ENCODE results near the gene DET1. TPM values are rescaled to one million over a fixed set of nuclear protein-coding genes. Genes with fewer than 3 reads are reported as not detected.

Gene DET1
- total RNA-seq, 1 donor from 2014 or later = 14.7 TPM

DNA sequence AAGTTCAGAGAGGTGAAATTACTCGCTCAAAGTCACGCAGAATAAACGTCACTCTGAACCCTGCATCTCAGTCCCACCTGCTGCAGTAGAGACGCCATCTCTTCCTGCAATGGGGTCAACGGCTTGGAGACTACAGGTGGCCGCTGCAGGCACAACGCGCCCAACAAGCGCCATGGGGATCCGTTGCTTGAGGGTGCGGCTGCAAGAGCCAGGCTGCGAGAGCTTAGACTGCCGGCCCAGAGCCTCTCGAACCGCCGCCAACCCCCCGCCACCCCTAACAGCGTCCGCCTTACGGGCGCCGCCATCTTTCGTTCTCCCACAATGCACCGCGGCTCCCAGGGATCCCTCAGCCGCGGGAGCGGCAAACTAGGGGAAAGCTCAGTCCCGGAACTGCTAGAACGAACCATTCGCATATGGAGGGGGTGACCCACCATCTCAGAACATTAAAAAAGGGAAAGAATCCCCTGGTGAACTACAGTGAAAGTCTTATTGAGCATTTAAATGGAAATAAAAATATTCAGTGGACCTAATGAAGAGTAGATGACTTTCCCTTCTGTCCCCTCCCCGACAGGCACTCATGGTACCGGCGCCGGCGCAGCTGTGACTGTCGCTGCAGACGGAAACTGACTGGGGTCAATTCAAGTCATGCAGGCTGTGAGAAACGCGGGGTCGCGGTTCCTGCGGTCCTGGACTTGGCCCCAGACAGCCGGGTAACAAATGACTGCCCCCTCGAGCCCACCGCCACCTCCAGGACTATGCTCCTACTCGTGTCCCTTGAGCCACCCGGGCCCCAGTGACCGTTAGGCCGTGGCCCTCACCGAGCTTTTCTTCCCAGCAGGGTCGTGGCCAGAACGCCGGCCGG lies 79.2 kb downstream of the DET1 start, which contains the start of the genes MRPL46 and MRPS11:
Gene MRPL46, minus strand, starts transcription at position 316 of the 862 bp plus-strand sequence. Its CDS starts 11 bp downstream, at position 305.
Gene MRPS11, plus strand, starts transcription at position 636 of the 862 bp plus-strand sequence. Its CDS starts 10 bp downstream, at position 646.
- Mint-ChIP-seq H3K9me3 (no peaks in the 10 kb centered on the region), H3K27ac (peak within 1 kb of the TSS; percentile 97), H3K36me3 (peaks cover 10% of the 10 kb centered on the region), H3K4me3 (peak within 1 kb of the TSS; percentile 95), H3K27me3 (ENCODE audit: low read depth) (no peaks in the 10 kb centered on the region), H3K4me1 (peaks cover 17% of the 10 kb centered on the region)
- no peak for TF ChIP-seq CTCF (IDR thresholded peaks at IDR 0.05; ENCODE audit: unreplicated experiment)
- DNase-seq (ENCODE audit: low spot score in 2 of 2, unreplicated experiment in 2 of 2) = peak; percentile 82 to 90

DNA sequence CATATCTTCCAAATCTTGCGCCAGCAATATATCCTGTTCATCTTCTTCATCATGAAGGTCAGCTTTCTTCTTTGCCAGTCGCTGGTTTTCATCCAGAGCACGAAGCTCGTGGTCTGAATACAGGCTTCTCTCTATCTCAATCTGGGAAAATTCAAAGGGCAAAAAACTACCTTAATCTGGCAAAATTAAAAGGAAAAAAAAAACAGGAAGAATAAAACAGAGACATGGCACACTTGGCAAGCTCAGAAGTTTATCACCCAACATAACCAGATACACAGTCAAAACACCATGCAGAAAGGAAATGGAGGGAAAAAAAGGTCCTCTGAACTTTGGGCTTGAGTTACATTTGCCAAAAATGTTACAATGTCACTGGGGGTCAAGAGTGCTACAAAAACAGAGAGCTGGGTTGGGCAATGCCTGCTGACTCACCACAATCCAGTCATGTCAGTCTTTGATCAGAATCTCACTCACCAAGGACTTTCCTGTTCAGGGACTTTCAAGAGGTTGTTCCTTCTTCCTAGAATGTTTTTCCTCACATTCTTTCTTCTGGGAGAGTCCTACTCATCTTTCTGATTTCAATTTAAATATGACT lies 80.8 kb downstream of the DET1 start:
- no peak overlapping the region for H3K27ac Mint-ChIP-seq
- DNase-seq (ENCODE audit: low spot score in 2 of 2, unreplicated experiment in 2 of 2) = no peak
- no peak for TF ChIP-seq CTCF (IDR thresholded peaks at IDR 0.05; ENCODE audit: unreplicated experiment)
- peaks cover 17% of the 10 kb centered on the region for H3K4me1 Mint-ChIP-seq
- peak overlapping the region; percentile 95 for H3K4me3 Mint-ChIP-seq
- H3K36me3 Mint-ChIP-seq = peaks cover 8% of the 10 kb centered on the region
- H3K9me3 Mint-ChIP-seq = no peaks in the 10 kb centered on the region
- H3K27me3 Mint-ChIP-seq (ENCODE audit: low read depth) = no peaks in the 10 kb centered on the region

DNA sequence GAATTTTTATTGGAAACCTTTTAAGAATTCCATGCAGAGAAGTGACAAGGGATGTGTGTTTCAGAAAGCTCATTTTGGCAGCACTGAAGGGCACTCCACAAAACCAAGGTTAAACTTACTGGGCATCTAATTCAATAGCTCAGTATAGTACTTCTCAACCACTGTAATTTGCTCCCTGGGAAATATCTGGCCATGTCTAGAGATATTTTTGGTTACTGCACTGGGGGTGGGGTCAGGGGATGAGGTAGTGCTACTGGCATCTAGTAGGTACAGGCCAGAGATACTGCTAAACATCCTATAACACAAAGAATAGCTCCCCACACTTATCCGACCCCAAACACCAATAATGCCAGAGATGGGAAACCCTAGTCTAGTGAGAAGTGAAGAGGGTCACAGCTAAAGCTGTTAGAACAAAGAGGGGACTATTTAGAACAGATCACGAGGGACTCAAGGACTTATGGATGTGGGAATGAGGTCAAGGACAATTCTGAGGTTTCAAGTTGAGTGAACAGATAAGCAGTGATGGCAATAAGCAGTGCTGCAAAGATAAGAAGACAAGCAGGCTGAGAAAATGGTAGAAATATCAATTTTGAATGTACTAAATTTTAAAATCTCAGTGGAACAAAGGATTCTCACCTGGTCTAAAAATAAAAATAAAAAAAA lies 82.5 kb downstream of the DET1 start:
- H3K27me3 Mint-ChIP-seq (ENCODE audit: low read depth) = no peaks in the 10 kb centered on the region
- no peak overlapping the region for H3K27ac Mint-ChIP-seq
- H3K4me3 Mint-ChIP-seq = no peak overlapping the region
- H3K9me3 Mint-ChIP-seq = no peaks in the 10 kb centered on the region
- no peak for TF ChIP-seq CTCF (IDR thresholded peaks at IDR 0.05; ENCODE audit: unreplicated experiment)
- no peak for DNase-seq (ENCODE audit: low spot score in 2 of 2, unreplicated experiment in 2 of 2)
- H3K4me1 Mint-ChIP-seq = peaks cover 17% of the 10 kb centered on the region
- peaks cover 13% of the 10 kb centered on the region for H3K36me3 Mint-ChIP-seq

Other genes starting within 250 kb of the DET1 start
- 18.6 to 19.2 TPM (median 18.9 TPM) in 3 replicates for gene MRPL46, start 79.3 kb downstream of the DET1 start, total RNA-seq
- gene MRPS11, start 79.0 kb downstream of the DET1 start, total RNA-seq = 31.2 to 38.9 TPM (median 33.1 TPM) in 3 replicates
- gene AEN, start 74.7 kb upstream of the DET1 start, total RNA-seq = 33.0 to 34.5 TPM (median 33.0 TPM) in 3 replicates
- gene ISG20, start 92.3 kb upstream of the DET1 start, total RNA-seq = 1.7 to 3.4 TPM (median 1.9 TPM) in 3 replicates